Brain microvascular endothelial cell (primary cell): ENCODE data around the gene ALDH1A2.

Experiments used
- DNase-seq: peaks from one replicate; pipeline ENCODE4 v3.0.0-alpha.2; 2020
- H3K27ac ChIP-seq: fragments of 250-450 bp; sonication (Bioruptor Pico); 2 replicates; pipeline ENCODE4 v1.5.1; 2020; ENCODE audit warnings: mild to moderate bottlenecking, moderate library complexity
- H3K27me3 ChIP-seq: fragments of 250-450 bp; sonication (Bioruptor Pico); replicated peaks from 2 replicates; pipeline ENCODE4 v1.5.1; 2020; ENCODE audit warnings: mild to moderate bottlenecking
- H3K36me3 ChIP-seq: fragments of 250-450 bp; sonication (Bioruptor Pico); replicated peaks from 2 replicates; pipeline ENCODE4 v1.5.1; 2020; ENCODE audit warnings: mild to moderate bottlenecking
- H3K4me3 ChIP-seq: 2 replicates; pipeline ENCODE4 v1.5.1; 2011; ENCODE audit warnings: low read depth, mild to moderate bottlenecking, control low read depth, low read length, moderate library complexity
- in situ Hi-C: cut with HindIII; loops from 2 replicates; pipeline ENCODE4 v1.10.0; 2017; ENCODE audit warnings: low sequenced_read_pairs, low pct_ligation_motif_present
- TF ChIP-seq, protein P1 (sequence below): IDR thresholded peaks from 2 replicates; pipeline ENCODE4 v1.5.1; 2011; ENCODE audit warnings: low read depth, mild to moderate bottlenecking, moderate library complexity, low read length, control low read depth, inconsistent platforms; ENCODE audit errors: missing control alignments

The ALDH1A2 gene

GRCh38 chr15:58053315-58054153 lies 12.0 kb downstream of the ALDH1A2 start:
- TF ChIP-seq, protein P1, sequence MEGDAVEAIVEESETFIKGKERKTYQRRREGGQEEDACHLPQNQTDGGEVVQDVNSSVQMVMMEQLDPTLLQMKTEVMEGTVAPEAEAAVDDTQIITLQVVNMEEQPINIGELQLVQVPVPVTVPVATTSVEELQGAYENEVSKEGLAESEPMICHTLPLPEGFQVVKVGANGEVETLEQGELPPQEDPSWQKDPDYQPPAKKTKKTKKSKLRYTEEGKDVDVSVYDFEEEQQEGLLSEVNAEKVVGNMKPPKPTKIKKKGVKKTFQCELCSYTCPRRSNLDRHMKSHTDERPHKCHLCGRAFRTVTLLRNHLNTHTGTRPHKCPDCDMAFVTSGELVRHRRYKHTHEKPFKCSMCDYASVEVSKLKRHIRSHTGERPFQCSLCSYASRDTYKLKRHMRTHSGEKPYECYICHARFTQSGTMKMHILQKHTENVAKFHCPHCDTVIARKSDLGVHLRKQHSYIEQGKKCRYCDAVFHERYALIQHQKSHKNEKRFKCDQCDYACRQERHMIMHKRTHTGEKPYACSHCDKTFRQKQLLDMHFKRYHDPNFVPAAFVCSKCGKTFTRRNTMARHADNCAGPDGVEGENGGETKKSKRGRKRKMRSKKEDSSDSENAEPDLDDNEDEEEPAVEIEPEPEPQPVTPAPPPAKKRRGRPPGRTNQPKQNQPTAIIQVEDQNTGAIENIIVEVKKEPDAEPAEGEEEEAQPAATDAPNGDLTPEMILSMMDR: no peak
- H3K27ac ChIP-seq: no peak overlapping the region
- no peak overlapping the region for H3K4me3 ChIP-seq
- H3K36me3 ChIP-seq: no peaks in the 10 kb centered on the region
- in situ Hi-C loops: no loop called here
- no peak for DNase-seq
- no peaks in the 10 kb centered on the region for H3K27me3 ChIP-seq

GRCh38 chr15:58052334-58052733 lies 13.2 kb downstream of the ALDH1A2 start:
- no peak for DNase-seq
- Histone ChIP-seq H3K4me3 (no peak overlapping the region), H3K27me3 (no peaks in the 10 kb centered on the region), H3K27ac (no peak overlapping the region), H3K36me3 (no peaks in the 10 kb centered on the region)
- TF ChIP-seq, protein P1: no peak
- in situ Hi-C loops: no loop called here

GRCh38 chr15:58049520-58050227 lies 15.8 kb downstream of the ALDH1A2 start:
- Histone ChIP-seq H3K27ac (no peak overlapping the region), H3K36me3 (no peaks in the 10 kb centered on the region), H3K4me3 (no peak overlapping the region), H3K27me3 (no peaks in the 10 kb centered on the region)
- DNase-seq: no peak
- TF ChIP-seq, protein P1: no peak
- in situ Hi-C loops: no loop called here

GRCh38 chr15:58048261-58048660 lies 17.2 kb downstream of the ALDH1A2 start:
- Histone ChIP-seq H3K27ac (no peak overlapping the region), H3K4me3 (no peak overlapping the region), H3K27me3 (no peaks in the 10 kb centered on the region), H3K36me3 (no peaks in the 10 kb centered on the region)
- in situ Hi-C loops: no loop called here
- TF ChIP-seq, protein P1: no peak
- DNase-seq: no peak

GRCh38 chr15:58047149-58047548 lies 18.4 kb downstream of the ALDH1A2 start:
- Histone ChIP-seq H3K27me3 (no peaks in the 10 kb centered on the region), H3K4me3 (no peak overlapping the region), H3K36me3 (no peaks in the 10 kb centered on the region), H3K27ac (no peak overlapping the region)
- in situ Hi-C loops: no loop called here
- no peak for DNase-seq
- TF ChIP-seq, protein P1: no peak
